GM19193 (cell line): ENCODE data around the gene ENTPD3.

Experiments
- POLR2A ChIP-seq: IDR thresholded peaks from 4 replicates; pipeline ENCODE4 v1.6.1; 2011; ENCODE audit not compliant: insufficient read depth, insufficient read length; ENCODE audit errors: extremely low read depth

ENTPD3 gene

DNA sequence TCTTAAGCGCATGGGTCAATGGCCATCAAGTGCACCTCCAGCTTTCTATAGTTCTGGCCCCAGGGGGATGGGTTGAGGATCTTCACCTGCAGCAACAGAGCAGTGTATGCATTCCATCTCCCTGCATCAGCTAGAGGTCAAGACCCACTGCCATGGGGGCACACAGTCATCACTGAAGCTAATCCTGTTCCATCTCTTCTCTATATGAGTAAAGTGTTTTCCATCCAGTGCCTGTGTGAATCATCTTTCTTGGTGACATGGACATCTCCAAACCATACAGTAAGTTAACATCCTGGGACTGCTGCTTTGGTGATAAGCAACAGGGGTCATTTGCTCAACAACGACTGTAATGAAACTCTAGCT lies 4.4 kb upstream of the ENTPD3 start:
- TF ChIP-seq POLR2A, result no peak

GRCh38 chr3:40386213-40386612 lies 771 bp upstream of the ENTPD3 start:
- no peak for TF ChIP-seq POLR2A

- no peak for TF ChIP-seq POLR2A
Observed at GRCh38 chr3:40387895-40388254, 891 bp downstream of the ENTPD3 start.

- no peak for TF ChIP-seq POLR2A
Observed at GRCh38 chr3:40396406-40396805, 9.4 kb downstream of the ENTPD3 start.

GRCh38 chr3:40397129-40397528 lies 10.1 kb downstream of the ENTPD3 start:
- no peak for TF ChIP-seq POLR2A

DNA sequence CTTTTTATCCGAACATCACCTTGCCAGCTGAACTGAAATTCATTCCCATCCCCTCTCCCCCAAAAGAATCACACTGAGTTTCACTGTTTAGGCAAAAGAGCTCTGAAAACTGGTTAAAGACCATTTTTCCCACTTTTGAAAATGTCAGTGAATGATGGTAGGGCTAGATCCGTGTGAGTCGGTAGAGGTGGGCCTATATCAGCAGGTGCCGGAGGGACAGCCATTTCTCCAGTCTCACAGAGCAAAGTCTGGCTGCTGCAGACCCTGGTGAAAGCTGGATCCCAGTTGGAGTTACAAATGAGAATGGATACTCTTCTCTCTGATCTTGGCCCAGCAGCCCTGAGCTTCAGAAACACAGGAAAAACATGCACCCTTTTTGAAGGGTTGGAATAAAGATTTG lies 10.9 kb downstream of the ENTPD3 start:
- no peak for TF ChIP-seq POLR2A

- no peak for TF ChIP-seq POLR2A
Observed at GRCh38 chr3:40398346-40398745, 11.4 kb downstream of the ENTPD3 start.

- no peak for TF ChIP-seq POLR2A
Observed at GRCh38 chr3:40404591-40405198, 17.7 kb downstream of the ENTPD3 start.

- TF ChIP-seq POLR2A, result no peak
Observed at GRCh38 chr3:40407007-40407406, 20.0 kb downstream of the ENTPD3 start.

DNA sequence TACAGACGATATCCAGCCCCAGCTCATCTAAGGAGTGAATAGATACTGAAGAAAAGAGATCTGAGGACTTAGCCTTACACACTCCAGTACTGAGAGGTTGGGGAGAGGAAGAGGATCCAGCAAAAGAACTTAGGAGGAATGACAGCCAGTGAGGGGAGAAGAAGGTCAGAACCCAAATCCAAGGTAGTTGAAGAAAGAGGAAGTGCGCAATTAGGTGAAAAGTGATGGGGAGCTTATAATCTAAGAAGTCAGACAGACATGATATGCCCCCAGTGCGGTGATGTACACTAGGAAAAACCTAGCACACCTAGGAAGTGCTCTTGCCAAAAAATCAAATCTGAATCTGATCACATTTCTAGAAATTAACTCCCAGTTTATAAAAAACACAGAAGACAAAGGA lies 20.6 kb downstream of the ENTPD3 start:
- TF ChIP-seq POLR2A, result no peak

DNA sequence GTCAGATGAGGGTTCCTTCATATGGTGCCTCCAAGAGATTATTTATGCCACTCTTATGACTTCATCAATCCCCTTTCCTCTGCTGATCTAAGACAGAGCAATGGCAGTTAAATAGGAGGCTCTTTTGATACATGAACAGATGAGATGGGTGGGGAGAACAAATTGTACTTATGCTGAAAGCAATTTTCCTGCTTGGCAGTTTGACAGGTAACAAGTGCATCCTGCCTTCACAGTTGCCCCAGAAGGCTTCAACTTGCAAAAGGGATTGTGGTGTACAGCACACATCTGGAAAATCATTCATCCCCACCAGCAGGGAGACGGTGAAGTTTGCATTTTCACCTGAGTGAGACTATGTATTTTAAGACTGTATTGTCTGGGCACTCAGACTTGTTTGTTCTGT lies 27.3 kb downstream of the ENTPD3 start:
- no peak for TF ChIP-seq POLR2A

DNA sequence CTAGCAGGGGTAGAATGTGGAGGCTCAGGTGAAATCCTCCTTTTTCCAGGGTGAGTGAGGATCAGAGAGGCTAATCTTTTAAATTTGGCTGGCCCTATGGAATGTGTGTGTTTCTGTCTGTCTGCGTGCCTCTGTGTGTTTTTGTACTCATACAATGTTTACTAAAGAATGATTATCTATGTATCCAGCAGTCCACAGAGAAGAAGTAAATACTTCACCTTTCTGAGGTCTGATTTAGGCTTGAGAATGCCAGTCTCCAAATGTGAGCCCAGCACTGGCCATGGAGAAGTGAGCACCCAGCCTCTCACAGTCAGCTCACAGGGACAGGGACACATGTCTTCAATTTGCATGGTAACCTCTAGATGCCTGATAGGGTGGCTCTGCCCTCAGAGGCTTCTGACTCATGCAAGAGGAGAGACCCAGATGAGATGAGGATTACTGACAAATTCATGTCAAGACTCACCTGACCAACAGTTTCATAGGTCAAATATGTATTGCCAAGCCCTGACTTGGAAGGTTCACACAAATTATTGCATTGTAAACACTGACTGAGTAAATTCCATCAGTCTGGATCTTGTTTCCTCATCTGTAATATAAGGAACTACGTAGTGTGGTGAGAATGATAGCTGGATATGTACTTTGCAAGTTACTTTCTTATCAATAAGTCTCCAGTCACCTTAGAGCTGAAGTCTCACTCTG lies 31.0 kb downstream of the ENTPD3 start:
- TF ChIP-seq POLR2A, result no peak

GRCh38 chr3:40422861-40423260 lies 35.9 kb downstream of the ENTPD3 start:
- no peak for TF ChIP-seq POLR2A

- no peak for TF ChIP-seq POLR2A
Observed at GRCh38 chr3:40427045-40427669, 40.2 kb downstream of the ENTPD3 start.

DNA sequence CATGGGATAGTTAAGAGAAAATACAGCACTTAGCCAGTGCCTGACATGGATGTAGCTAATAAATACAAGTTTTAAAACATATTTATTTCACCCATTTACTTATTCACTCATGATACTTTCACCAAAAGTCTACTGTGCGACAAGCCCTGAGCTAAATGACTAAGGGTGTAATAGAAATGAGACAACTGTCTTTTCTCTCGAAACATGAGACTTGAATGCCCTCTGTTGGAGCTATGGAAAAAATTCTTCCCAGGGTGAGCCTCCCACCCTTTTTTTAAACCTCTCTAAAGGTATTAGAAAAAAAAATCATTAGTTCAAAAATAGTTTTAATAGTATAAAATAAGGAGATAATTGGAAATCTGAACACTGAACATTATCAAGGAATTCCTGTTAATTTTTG lies 45.8 kb downstream of the ENTPD3 start:
- no peak for TF ChIP-seq POLR2A

DNA sequence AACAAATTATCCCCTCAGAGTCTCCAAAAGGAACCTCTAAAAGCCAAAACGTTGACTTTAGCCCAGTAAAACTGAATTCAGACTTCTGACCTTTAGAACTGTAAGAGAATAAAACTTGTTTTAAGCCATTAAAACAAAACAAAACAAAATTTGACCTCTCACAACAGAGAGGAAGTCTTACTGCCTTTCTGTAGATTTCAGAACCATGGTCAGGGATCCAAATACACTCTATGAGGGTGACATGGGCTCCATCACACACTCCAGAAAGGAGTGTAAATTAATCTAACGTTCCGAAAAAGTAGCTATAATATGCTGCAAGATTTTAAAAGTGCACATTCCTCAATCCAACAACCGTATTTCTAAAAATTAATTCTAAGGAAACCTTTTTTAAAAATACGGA lies 50.9 kb downstream of the ENTPD3 start:
- TF ChIP-seq POLR2A, result no peak
